HepG2 (cell line): ENCODE results near the gene EEF1AKMT3. TPM values are rescaled to one million over a fixed set of nuclear protein-coding genes. Genes with fewer than 3 reads are reported as not detected.

Source experiments
- CCDC6 ChIP-seq: sonication (generic); formaldehyde crosslinking; IDR thresholded peaks from 2 replicates; pipeline ENCODE4 v1.8.1; 2022; ENCODE audit warnings: mild to moderate bottlenecking, missing genetic modification reagents, moderate library complexity
- EHMT2 ChIP-seq: fragments of 200-600 bp; sonication (generic); IDR thresholded peaks from 2 replicates; pipeline ENCODE4 v1.7.0; 2017; ENCODE audit warnings: antibody characterized with exemption, low read depth, low read length, borderline replicate concordance
- FOXJ3 ChIP-seq: sonication (generic); formaldehyde crosslinking; IDR thresholded peaks from 2 replicates; pipeline ENCODE4 v1.4.0; 2020; ENCODE audit warnings: missing genetic modification reagents, mild to moderate bottlenecking, borderline replicate concordance
- GLI4 ChIP-seq: sonication (generic); formaldehyde crosslinking; IDR thresholded peaks from 2 replicates; pipeline ENCODE4 v1.5.1; 2020; ENCODE audit warnings: missing genetic modification reagents, mild to moderate bottlenecking, moderate library complexity, borderline replicate concordance
- GRHL1 ChIP-seq: sonication (generic); formaldehyde crosslinking; conservative IDR thresholded peaks from 2 replicates; pipeline ENCODE4 v1.8.0; 2022; ENCODE audit warnings: missing genetic modification reagents
- HMGXB4 ChIP-seq, 2 experiments: sonication (generic) in 1 of 2; formaldehyde crosslinking in 1 of 2; IDR thresholded peaks; 2 replicates each; pipeline versions ENCODE4 v1.4.0 to v1.6.1; 2018 to 2020; ENCODE audit warnings: missing genetic modification reagents in 2 of 2, borderline replicate concordance in 1 of 2, low read depth in 1 of 2, mild to moderate bottlenecking in 1 of 2, missing biosample characterization in 1 of 2
- NFE2L1 ChIP-seq: sonication (generic); formaldehyde crosslinking; IDR thresholded peaks from 2 replicates; pipeline ENCODE4 v1.4.0; 2020; ENCODE audit warnings: missing genetic modification reagents, mild to moderate bottlenecking, borderline replicate concordance
- NFYB ChIP-seq: sonication (generic); formaldehyde crosslinking; IDR thresholded peaks from 2 replicates; pipeline ENCODE4 v1.4.0; 2020; ENCODE audit warnings: missing genetic modification reagents
- NR1H2 ChIP-seq: sonication (generic); formaldehyde crosslinking; IDR thresholded peaks from 2 replicates; pipeline ENCODE4 v1.8.1; 2022; ENCODE audit warnings: low read depth, missing genetic modification reagents, borderline replicate concordance
- PATZ1 ChIP-seq: sonication (generic); formaldehyde crosslinking; IDR thresholded peaks from 2 replicates; pipeline ENCODE4 v1.4.0; 2020; ENCODE audit warnings: missing genetic modification reagents
- PHB2 ChIP-seq: fragments of 450-650 bp; IDR thresholded peaks from 2 replicates; pipeline ENCODE4 v1.6.1; 2018; ENCODE audit not compliant: partially characterized antibody
- PLSCR1 ChIP-seq: sonication (generic); formaldehyde crosslinking; IDR thresholded peaks from 2 replicates; pipeline ENCODE4 v1.5.0; 2020; ENCODE audit warnings: missing genetic modification reagents, mild to moderate bottlenecking, borderline replicate concordance
- SMARCE1 ChIP-seq: fragments of 450-650 bp; IDR thresholded peaks from 2 replicates; pipeline ENCODE4 v1.6.1; 2017; ENCODE audit warnings: borderline replicate concordance
- TAF1 ChIP-seq: sonication (generic); formaldehyde crosslinking; IDR thresholded peaks from 2 replicates; pipeline ENCODE4 v1.4.0; 2020; ENCODE audit warnings: missing genetic modification reagents
- ZNF337 ChIP-seq: sonication (generic); formaldehyde crosslinking; IDR thresholded peaks from 2 replicates; pipeline ENCODE4 v1.5.1; 2020; ENCODE audit warnings: missing genetic modification reagents, low read depth, mild to moderate bottlenecking, borderline replicate concordance
- ZNF546 ChIP-seq: sonication (generic); formaldehyde crosslinking; conservative IDR thresholded peaks from 2 replicates; pipeline ENCODE4 v1.8.1; 2023; ENCODE audit warnings: mild to moderate bottlenecking, missing genetic modification reagents
- ZNF589 ChIP-seq: sonication (generic); formaldehyde crosslinking; conservative IDR thresholded peaks from 2 replicates; pipeline ENCODE4 v1.8.0; 2022; ENCODE audit warnings: mild to moderate bottlenecking, moderate library complexity, missing genetic modification reagents
- ZNF615 ChIP-seq: sonication (generic); formaldehyde crosslinking; IDR thresholded peaks from 2 replicates; pipeline ENCODE4 v1.5.0; 2020; ENCODE audit warnings: mild to moderate bottlenecking, missing genetic modification reagents, borderline replicate concordance
- ZNF737 ChIP-seq: sonication (generic); formaldehyde crosslinking; IDR thresholded peaks from 2 replicates; pipeline ENCODE4 v1.5.0; 2020; ENCODE audit warnings: missing genetic modification reagents, mild to moderate bottlenecking, borderline replicate concordance
- ZNF761 ChIP-seq: sonication (generic); formaldehyde crosslinking; conservative IDR thresholded peaks from 2 replicates; pipeline ENCODE4 v1.4.0; 2020; ENCODE audit warnings: mild to moderate bottlenecking, missing genetic modification reagents
- ZNF773 ChIP-seq: sonication (generic); formaldehyde crosslinking; IDR thresholded peaks from 2 replicates; pipeline ENCODE4 v1.4.0; 2020; ENCODE audit warnings: missing genetic modification reagents, borderline replicate concordance
- ZSCAN12 ChIP-seq: sonication (generic); formaldehyde crosslinking; IDR thresholded peaks from 2 replicates; pipeline ENCODE4 v1.9.0; 2021; ENCODE audit warnings: mild to moderate bottlenecking, missing genetic modification reagents
- ZSCAN20 ChIP-seq: sonication (generic); formaldehyde crosslinking; IDR thresholded peaks from 2 replicates; pipeline ENCODE4 v1.4.0; 2020; ENCODE audit warnings: missing genetic modification reagents, mild to moderate bottlenecking, borderline replicate concordance
- polyA plus RNA-seq, 8 experiments: library from polyadenylated mRNA; depleted of rRNA in 3 of 8; stranded (reverse) in 7 of 8; unstranded in 1 of 8; fragments of >200 nt; fragmentation: Illumina TruSeq in 4 of 8; extraction: Trizol in 4 of 8; gene quantifications; 2 replicates each; pipeline versions ENCODE4 v1.2.1 to v1.2.3, GENCODE V29; 2011 to 2016; ENCODE audit warnings: low read depth in 4 of 8, missing spikeins in 1 of 8, mixed read lengths in 1 of 8; ENCODE audit not compliant: insufficient read depth in 1 of 8
- total RNA-seq, 5 experiments: library from RNA; depleted of rRNA; stranded (reverse); fragments of >200 nt; fragmentation: Illumina TruSeq; extraction: Trizol; gene quantifications; 2 replicates each; pipeline ENCODE4 v1.2.3, GENCODE V29; 2016; ENCODE audit warnings: low read depth in 1 of 5

EEF1AKMT3 gene
- total and polyA plus RNA-seq, 2 of the 13 experiments (the other 11 are each of a cell fraction or from before 2014, with no cell fraction given): 4.7 to 11.4 TPM

GRCh38 chr12:57744777-57745484 lies 27.5 kb upstream of the EEF1AKMT3 start, which contains the start of gene TSPAN31 (continued):
- TF ChIP-seq ZNF615: no peak
- TF ChIP-seq TAF1 (CRISPR knock-in tag): peak; percentile 66
- TF ChIP-seq SMARCE1: no peak
- 0 out of 2 replicates have a peak, but pooled peaks have one; percentile 10 for TF ChIP-seq ZNF761
- TF ChIP-seq ZNF737 (CRISPR knock-in tag): no peak
- no peak for TF ChIP-seq PLSCR1 (CRISPR knock-in tag)
- TF ChIP-seq CCDC6 (CRISPR knock-in tag): no peak
- no peak for TF ChIP-seq GRHL1
- TF ChIP-seq ZNF773 (CRISPR knock-in tag): no peak
- no peak for TF ChIP-seq EHMT2
- TF ChIP-seq ZSCAN12 (CRISPR knock-in tag): no peak
- peak; percentile 96 for TF ChIP-seq NFYB (CRISPR knock-in tag)
- peak in 1 of 2 experiments; percentile 50; a peak in 2 of 4 replicates for TF ChIP-seq HMGXB4 (CRISPR knock-in tag; IDR thresholded peaks at IDR 0.05; ENCODE audit: borderline replicate concordance in 1 of 2, low read depth in 1 of 2)
- TF ChIP-seq PATZ1 (CRISPR knock-in tag): peak; percentile 48
- TF ChIP-seq ZNF546 (CRISPR knock-in tag): no peak
- TF ChIP-seq ZNF589: no peak
- TF ChIP-seq PHB2: no peak
- no peak for TF ChIP-seq NR1H2 (CRISPR knock-in tag)
- no peak for TF ChIP-seq FOXJ3
- no peak for TF ChIP-seq GLI4 (CRISPR knock-in tag)
- TF ChIP-seq ZNF337 (CRISPR knock-in tag): no peak
- TF ChIP-seq ZSCAN20 (CRISPR knock-in tag): no peak
- TF ChIP-seq NFE2L1 (CRISPR knock-in tag): no peak
